Activated T-helper 1 cell treated with anti-CD3 and anti-CD28 coated beads, Interleukin-12 subunit alpha, Interleukin-12 subunit beta, Interleukin-2, Interleukin-4 antibody, amounts not matched to agents 30 ng/mL and 10 ng/mL and 1 ng/mL, durations not matched to agents 14 hours and 24 hours and 36 hours (primary cell): ENCODE data around the gene IL24. TPM values are rescaled to one million over a fixed set of nuclear protein-coding genes. Genes with fewer than 3 reads are reported as not detected.
A peak's percentile ranks its signal among the peaks of the same experiment; 100 is the strongest.

Experiments
- DNase-seq: peaks from one replicate; pipeline ENCODE4 v3.0.0; 2021; ENCODE audit warnings: low spot score
- H3K27ac Mint-ChIP-seq: one replicate; pipeline ENCODE4 v1.8.0; 2021; ENCODE audit warnings: mild to moderate bottlenecking, mixed read lengths
- H3K27me3 Mint-ChIP-seq: one replicate; pipeline ENCODE4 v1.8.0; 2022; ENCODE audit warnings: mild to moderate bottlenecking, moderate library complexity, mixed read lengths; ENCODE audit not compliant: insufficient read depth
- H3K36me3 Mint-ChIP-seq: one replicate; pipeline ENCODE4 v1.8.0; 2021; ENCODE audit warnings: low read depth, mixed read lengths
- H3K4me1 Mint-ChIP-seq: one replicate; pipeline ENCODE4 v1.8.0; 2021; ENCODE audit warnings: low read depth, mixed read lengths
- H3K4me3 Mint-ChIP-seq: one replicate; pipeline ENCODE4 v1.8.0; 2021; ENCODE audit warnings: mild to moderate bottlenecking, moderate library complexity, mixed read lengths
- H3K9me3 Mint-ChIP-seq: one replicate; pipeline ENCODE4 v1.8.0; 2021; ENCODE audit warnings: mixed read lengths
- intact Hi-C: fragments of 100-400 bp; cut with micrococcal nuclease; formaldehyde crosslinking; loops from one replicate; pipeline ENCODE4 v1.15.1; 2024
- total RNA-seq: library from RNA; stranded (reverse); gene quantifications from 2 replicates; pipeline ENCODE4 v1.2.3, GENCODE V29; 2022

The IL24 gene
- total RNA-seq, 1 donor from 2014 or later, result 4.4 TPM

- Mint-ChIP-seq H3K27ac (no peak overlapping the region), H3K36me3 (peaks cover 2% of the 10 kb centered on the region), H3K4me3 (no peak overlapping the region), H3K9me3 (no peaks in the 10 kb centered on the region), H3K27me3 (peaks cover 17% of the 10 kb centered on the region), H3K4me1 (peaks cover 24% of the 10 kb centered on the region)
- intact Hi-C loops, result no loop called here
- DNase-seq, result no peak
Measured at GRCh38 chr1:206885341-206886060, 11.7 kb upstream of the IL24 start.

- peaks cover 37% of the 10 kb centered on the region for H3K4me1 Mint-ChIP-seq
- H3K27ac Mint-ChIP-seq, result no peak overlapping the region
- no peak for DNase-seq
- no peaks in the 10 kb centered on the region for H3K9me3 Mint-ChIP-seq
- intact Hi-C loops, result no loop called here
- H3K36me3 Mint-ChIP-seq, result peaks cover 2% of the 10 kb centered on the region
- no peak overlapping the region for H3K4me3 Mint-ChIP-seq
- peaks cover 17% of the 10 kb centered on the region for H3K27me3 Mint-ChIP-seq
Measured at GRCh38 chr1:206886831-206887230, 10.4 kb upstream of the IL24 start.

GRCh38 chr1:206887701-206888100 lies 9.5 kb upstream of the IL24 start:
- Mint-ChIP-seq H3K4me3 (no peak overlapping the region), H3K9me3 (no peaks in the 10 kb centered on the region), H3K36me3 (peaks cover 2% of the 10 kb centered on the region), H3K27me3 (peaks cover 16% of the 10 kb centered on the region), H3K27ac (no peak overlapping the region), H3K4me1 (peaks cover 36% of the 10 kb centered on the region)
- DNase-seq, result no peak
- intact Hi-C loops, result no loop called here

- peak overlapping the region; percentile 25 for H3K27ac Mint-ChIP-seq
- H3K36me3 Mint-ChIP-seq, result peaks cover 2% of the 10 kb centered on the region
- intact Hi-C loops, result no loop called here
- peaks cover 48% of the 10 kb centered on the region for H3K4me1 Mint-ChIP-seq
- H3K9me3 Mint-ChIP-seq, result no peaks in the 10 kb centered on the region
- H3K27me3 Mint-ChIP-seq, result peaks cover 9% of the 10 kb centered on the region
- peak overlapping the region; percentile 32 for H3K4me3 Mint-ChIP-seq
- DNase-seq, result no peak
Measured at GRCh38 chr1:206890125-206891060, 6.8 kb upstream of the IL24 start.

- Mint-ChIP-seq H3K4me1 (peaks cover 55% of the 10 kb centered on the region), H3K27ac (no peak overlapping the region), H3K27me3 (peaks cover 8% of the 10 kb centered on the region), H3K4me3 (no peak overlapping the region), H3K9me3 (no peaks in the 10 kb centered on the region), H3K36me3 (peaks cover 5% of the 10 kb centered on the region)
- DNase-seq, result no peak
- intact Hi-C loops, result no loop called here
Measured at GRCh38 chr1:206891412-206891811, 5.8 kb upstream of the IL24 start.

- peaks cover 5% of the 10 kb centered on the region for H3K36me3 Mint-ChIP-seq
- H3K27me3 Mint-ChIP-seq, result peaks cover under 1% of the 10 kb centered on the region
- H3K27ac Mint-ChIP-seq, result no peak overlapping the region
- H3K9me3 Mint-ChIP-seq, result no peaks in the 10 kb centered on the region
- intact Hi-C loops, result no loop called here
- H3K4me1 Mint-ChIP-seq, result peaks cover 66% of the 10 kb centered on the region
- H3K4me3 Mint-ChIP-seq, result no peak overlapping the region
- no peak for DNase-seq
Measured at GRCh38 chr1:206892351-206892984, 4.8 kb upstream of the IL24 start.

GRCh38 chr1:206893380-206893779 lies 3.9 kb upstream of the IL24 start:
- no peak for DNase-seq
- Mint-ChIP-seq H3K36me3 (peaks cover 3% of the 10 kb centered on the region), H3K9me3 (no peaks in the 10 kb centered on the region), H3K4me1 (peaks cover 70% of the 10 kb centered on the region), H3K27me3 (no peaks in the 10 kb centered on the region), H3K4me3 (no peak overlapping the region), H3K27ac (no peak overlapping the region)
- intact Hi-C loops, result no loop called here

GRCh38 chr1:206895325-206895724 lies 1.9 kb upstream of the IL24 start:
- Mint-ChIP-seq H3K27ac (no peak overlapping the region), H3K4me1 (peaks cover 65% of the 10 kb centered on the region), H3K9me3 (no peaks in the 10 kb centered on the region), H3K36me3 (peaks cover 3% of the 10 kb centered on the region), H3K27me3 (no peaks in the 10 kb centered on the region), H3K4me3 (no peak overlapping the region)
- intact Hi-C loops, result no loop called here
- no peak for DNase-seq

GRCh38 chr1:206895837-206896242 lies 1.4 kb upstream of the IL24 start:
- Mint-ChIP-seq H3K9me3 (no peaks in the 10 kb centered on the region), H3K36me3 (peaks cover 3% of the 10 kb centered on the region), H3K4me1 (peaks cover 65% of the 10 kb centered on the region), H3K27ac (peak overlapping the region; percentile 32), H3K27me3 (no peaks in the 10 kb centered on the region), H3K4me3 (no peak overlapping the region)
- intact Hi-C loops, result no loop called here
- DNase-seq, result no peak

GRCh38 chr1:206896261-206896660 lies 982 bp upstream of the IL24 start:
- intact Hi-C loops, result no loop called here

GRCh38 chr1:206898089-206898914 lies 1.1 kb downstream of the IL24 start:
- H3K4me1 Mint-ChIP-seq, result peaks cover 61% of the 10 kb centered on the region
- intact Hi-C loops, result no loop called here
- H3K27ac Mint-ChIP-seq, result peak overlapping the region; percentile 63
- DNase-seq, result no peak
- peaks cover 17% of the 10 kb centered on the region for H3K36me3 Mint-ChIP-seq
- no peak overlapping the region for H3K4me3 Mint-ChIP-seq
- no peaks in the 10 kb centered on the region for H3K9me3 Mint-ChIP-seq
- H3K27me3 Mint-ChIP-seq, result no peaks in the 10 kb centered on the region

More at GRCh38 chr1:206896261-206896660, 982 bp upstream of the IL24 start:
- no peak overlapping the region for H3K4me3 Mint-ChIP-seq
- DNase-seq, result no peak
- H3K36me3 Mint-ChIP-seq, result peaks cover 3% of the 10 kb centered on the region
- H3K9me3 Mint-ChIP-seq, result no peaks in the 10 kb centered on the region
- no peaks in the 10 kb centered on the region for H3K27me3 Mint-ChIP-seq
- H3K4me1 Mint-ChIP-seq, result peaks cover 65% of the 10 kb centered on the region
- peak overlapping the region; percentile 84 for H3K27ac Mint-ChIP-seq

- Mint-ChIP-seq H3K36me3 (peaks cover 24% of the 10 kb centered on the region), H3K27ac (no peak overlapping the region), H3K4me3 (no peak overlapping the region), H3K4me1 (peaks cover 61% of the 10 kb centered on the region), H3K27me3 (no peaks in the 10 kb centered on the region), H3K9me3 (no peaks in the 10 kb centered on the region)
- intact Hi-C loops, result no loop called here
- no peak for DNase-seq
Measured at GRCh38 chr1:206898915-206899431, 1.7 kb downstream of the IL24 start.
